Gastrocnemius medialis (tissue), 4 donors: ENCODE results near the gene GBA2. TPM values are rescaled to one million over a fixed set of nuclear protein-coding genes. Genes with fewer than 3 reads are reported as not detected.

ENCODE experiments used
- ATAC-seq, 2 donors: fragments of 150-250 bp; one replicate each; pipeline ENCODE4 v1.9.1; 2016
- DNase-seq, 2 donors: peaks; one replicate each; pipeline ENCODE4 v3.0.0-alpha.2; 2019
- H3K27ac ChIP-seq, 4 donors: fragments of 200-600 bp; sonication (generic); 1 replicate in 1 of 4; 2 replicates in 3 of 4; pipeline ENCODE4 v1.5.1; 2016 to 2018; ENCODE audit warnings: mild to moderate bottlenecking in 2 of 4, moderate library complexity in 1 of 4
- H3K27me3 ChIP-seq, 3 donors: fragments of 200-600 bp; sonication (generic) in 2 of 3; 1 replicate in 1 of 3; 2 replicates in 2 of 3; pipeline versions ENCODE4 v1.5.1 to v1.6.0; 2016 to 2019; ENCODE audit warnings: mild to moderate bottlenecking in 1 of 3, moderate library complexity in 1 of 3
- H3K36me3 ChIP-seq, 2 donors: fragments of 200-600 bp; sonication (generic) in 1 of 2; one replicate each; pipeline ENCODE4 v1.5.1; 2017 to 2018
- H3K4me1 ChIP-seq, 2 donors: fragments of 200-600 bp; sonication (generic) in 1 of 2; one replicate each; pipeline ENCODE4 v1.5.1; 2016 to 2017; ENCODE audit warnings: mild to moderate bottlenecking in 2 of 2
- H3K4me3 ChIP-seq, 4 donors: fragments of 200-600 bp; sonication (generic) in 3 of 4; 1 replicate in 1 of 4; 2 replicates in 3 of 4; pipeline ENCODE4 v1.5.1; 2016 to 2019; ENCODE audit warnings: mild to moderate bottlenecking in 2 of 4
- H3K9me3 ChIP-seq, 3 donors: fragments of 200-600 bp; sonication (generic) in 2 of 3; 1 replicate in 1 of 3; 2 replicates in 2 of 3; pipeline ENCODE4 v1.5.1; 2016 to 2019
- POLR2A ChIP-seq, 2 donors: fragments of 450-650 bp; IDR thresholded peaks; one replicate each; pipeline ENCODE4 v1.6.1; 2017; ENCODE audit warnings: antibody characterized with exemption in 2 of 2, mild to moderate bottlenecking in 2 of 2, moderate library complexity in 2 of 2
- in situ Hi-C, 4 donors: fragments of 200-750 bp; cut with MboI; loops; one replicate each; pipeline versions ENCODE4 v1.15.0 to v1.8.0; 2017; ENCODE audit warnings: low sequenced_read_pairs in 4 of 4
- intact Hi-C: fragments of 100-400 bp; cut with DNase I; formaldehyde crosslinking; loops from one replicate; pipeline ENCODE4 v1.15.1; 2023; ENCODE audit warnings: low total_unique reads
- total RNA-seq, 4 donors: library from RNA; depleted of rRNA; stranded (reverse); fragments of >200 nt; gene quantifications; one replicate each; pipeline versions ENCODE4 v1.1.0 to v1.2.3, GENCODE V29; 2016
- TF ChIP-seq, protein P1 (sequence below), 5 experiments: fragments of 450-650 bp in 3 of 5; fragments of 200-600 bp in 2 of 5; sonication (generic) in 2 of 5; IDR thresholded peaks in 4 of 5; conservative IDR thresholded peaks in 1 of 5; 1 replicate in 4 of 5; 2 replicates in 1 of 5; pipeline ENCODE4 v1.5.1; 2016 to 2019; ENCODE audit warnings: antibody characterized with exemption in 5 of 5, mild to moderate bottlenecking in 3 of 5, moderate library complexity in 3 of 5

Gene GBA2
- total RNA-seq, 4 donors from 2014 or later: 47.3 to 63.2 (median 51.4) TPM

DNA sequence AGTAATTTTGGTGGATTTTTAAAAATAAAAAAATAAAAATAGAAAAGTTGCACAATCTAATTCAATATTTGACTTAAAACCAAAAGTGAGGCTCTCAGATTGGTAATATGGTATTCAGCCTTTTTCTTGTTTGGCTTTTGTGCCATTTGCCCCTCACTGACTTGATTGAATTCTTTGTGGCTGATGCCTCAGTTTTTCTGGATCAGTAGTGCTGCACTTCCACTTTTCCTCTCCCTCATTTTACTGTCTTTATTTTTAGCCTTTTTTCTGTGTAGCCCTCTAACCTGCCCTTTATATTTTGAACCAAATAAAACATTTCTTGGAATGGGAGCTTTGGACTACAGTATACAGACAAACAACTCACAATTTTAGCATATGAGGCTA lies 8.9 kb upstream of the GBA2 start:
- Histone ChIP-seq H3K9me3 (no peaks in the 10 kb centered on the region), H3K27ac (peak overlapping the region; percentile 81 to 95 (median 83)), H3K36me3 (peaks cover 0 to 22% of the 10 kb centered on the region in 2 donors), H3K4me3 (peak overlapping the region in 3 of 4 donors; percentile 62 to 76 (median 73)), H3K27me3 (no peaks in the 10 kb centered on the region), H3K4me1 (peaks cover 19 to 21% of the 10 kb centered on the region in 2 donors)
- in situ Hi-C loops: no loop called here
- intact Hi-C loops: no loop called here
- DNase-seq (no peak), ATAC-seq (no peak)
- TF ChIP-seq, protein P1, sequence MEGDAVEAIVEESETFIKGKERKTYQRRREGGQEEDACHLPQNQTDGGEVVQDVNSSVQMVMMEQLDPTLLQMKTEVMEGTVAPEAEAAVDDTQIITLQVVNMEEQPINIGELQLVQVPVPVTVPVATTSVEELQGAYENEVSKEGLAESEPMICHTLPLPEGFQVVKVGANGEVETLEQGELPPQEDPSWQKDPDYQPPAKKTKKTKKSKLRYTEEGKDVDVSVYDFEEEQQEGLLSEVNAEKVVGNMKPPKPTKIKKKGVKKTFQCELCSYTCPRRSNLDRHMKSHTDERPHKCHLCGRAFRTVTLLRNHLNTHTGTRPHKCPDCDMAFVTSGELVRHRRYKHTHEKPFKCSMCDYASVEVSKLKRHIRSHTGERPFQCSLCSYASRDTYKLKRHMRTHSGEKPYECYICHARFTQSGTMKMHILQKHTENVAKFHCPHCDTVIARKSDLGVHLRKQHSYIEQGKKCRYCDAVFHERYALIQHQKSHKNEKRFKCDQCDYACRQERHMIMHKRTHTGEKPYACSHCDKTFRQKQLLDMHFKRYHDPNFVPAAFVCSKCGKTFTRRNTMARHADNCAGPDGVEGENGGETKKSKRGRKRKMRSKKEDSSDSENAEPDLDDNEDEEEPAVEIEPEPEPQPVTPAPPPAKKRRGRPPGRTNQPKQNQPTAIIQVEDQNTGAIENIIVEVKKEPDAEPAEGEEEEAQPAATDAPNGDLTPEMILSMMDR (IDR thresholded peaks at IDR 0.05 in 4 of 5, conservative IDR thresholded peaks at IDR 0.05 in 1 of 5): no peak
- TF ChIP-seq POLR2A (IDR thresholded peaks at IDR 0.05): no peak

DNA sequence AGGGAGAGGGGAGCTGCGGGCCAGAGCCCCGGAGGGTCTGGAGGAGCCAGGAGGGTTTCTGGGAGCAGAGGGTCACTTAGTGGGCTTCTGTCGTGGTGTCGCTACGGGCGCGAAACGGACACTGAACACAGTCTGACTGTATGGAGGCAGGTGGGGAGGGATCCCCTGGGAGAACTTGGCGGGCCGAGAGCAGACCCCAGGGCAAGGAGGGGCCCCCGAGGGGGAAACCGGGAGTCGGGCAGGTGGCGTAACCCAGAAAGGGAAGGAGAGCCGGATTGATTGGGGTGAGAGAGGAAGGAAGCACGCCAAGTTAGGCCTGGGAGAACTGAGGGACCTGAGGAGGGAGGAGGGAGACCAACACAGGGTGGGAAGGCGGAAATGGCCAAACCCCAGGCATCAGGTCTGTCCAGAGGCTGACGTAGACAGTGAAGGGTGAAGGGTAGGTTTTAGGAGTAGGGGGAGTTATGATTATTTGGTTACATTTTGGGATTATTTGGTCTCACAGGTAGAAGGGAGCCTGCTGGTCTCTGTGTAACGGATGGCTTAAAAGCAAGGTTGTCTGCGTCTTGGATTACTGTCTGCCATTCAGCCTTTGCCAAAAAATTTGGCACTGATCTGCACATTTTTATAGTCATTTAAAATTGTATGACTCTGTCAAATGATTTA lies 8.3 kb upstream of the GBA2 start:
- H3K4me3 ChIP-seq: peak overlapping the region; percentile 62 to 76 (median 68)
- no peak for DNase-seq
- intact Hi-C loops (no loop called here), in situ Hi-C loops (no loop called here)
- ATAC-seq: peak; percentile 37 to 48
- TF ChIP-seq, protein P1 (IDR thresholded peaks at IDR 0.05 in 4 of 5, conservative IDR thresholded peaks at IDR 0.05 in 1 of 5): no peak
- TF ChIP-seq POLR2A (IDR thresholded peaks at IDR 0.05): peak; percentile 23 to 49
- peak overlapping the region; percentile 81 to 95 (median 83) for H3K27ac ChIP-seq
- peaks cover 19 to 21% of the 10 kb centered on the region in 2 donors for H3K4me1 ChIP-seq
- peaks cover 2 to 27% of the 10 kb centered on the region in 2 donors for H3K36me3 ChIP-seq
- no peaks in the 10 kb centered on the region for H3K9me3 ChIP-seq
- no peaks in the 10 kb centered on the region for H3K27me3 ChIP-seq

DNA sequence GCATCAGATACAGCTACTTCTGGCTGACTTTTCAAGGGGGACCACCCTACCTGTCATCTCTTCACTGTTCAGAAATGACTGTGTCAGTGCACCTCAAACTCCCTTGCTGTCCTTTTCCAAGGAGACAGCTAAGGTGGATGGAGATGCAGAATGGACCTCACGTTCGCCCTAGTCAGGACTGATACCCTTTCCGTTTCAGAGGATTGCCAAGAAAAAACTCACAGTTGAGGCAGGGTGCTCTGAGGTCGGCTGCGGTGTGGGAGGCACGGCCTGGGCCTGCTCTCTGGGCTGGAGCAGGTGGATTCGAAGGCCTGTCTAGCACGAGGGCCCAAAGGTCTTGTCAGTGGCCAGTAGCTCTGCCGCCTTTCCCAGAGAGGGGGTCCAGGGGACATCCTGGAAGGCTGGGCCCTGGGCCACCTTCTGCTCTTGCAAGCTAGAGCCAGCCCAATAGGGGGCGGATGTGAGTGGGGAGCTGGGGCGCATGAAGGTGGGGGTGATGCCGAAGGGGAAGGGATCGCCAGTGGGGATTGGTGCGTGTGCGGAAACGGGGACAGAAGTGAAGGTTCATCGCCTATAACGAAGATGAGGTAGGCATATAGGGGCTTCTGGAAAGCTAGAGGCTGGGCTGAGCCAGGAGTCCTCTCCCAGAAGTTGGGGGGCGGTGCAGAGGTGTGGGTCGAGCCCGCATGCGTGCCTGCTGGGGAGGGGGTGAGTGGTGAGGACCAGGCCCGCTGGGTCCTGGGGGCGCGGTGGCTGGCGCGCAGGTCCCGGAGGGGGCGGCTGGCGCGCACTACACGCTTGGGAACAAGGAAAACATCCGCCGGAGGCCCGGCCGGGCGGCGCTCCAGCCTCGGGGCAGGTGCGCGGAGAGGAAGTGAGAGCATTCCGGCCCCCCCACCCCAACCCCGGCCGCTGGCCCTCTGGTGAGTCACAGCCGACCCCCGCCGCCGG lies 7.5 kb upstream of the GBA2 start:
- in situ Hi-C loops (no loop called here), intact Hi-C loops (no loop called here)
- Histone ChIP-seq H3K27me3 (no peaks in the 10 kb centered on the region), H3K36me3 (peaks cover 2 to 35% of the 10 kb centered on the region in 2 donors), H3K27ac (peak overlapping the region; percentile 81 to 95 (median 83)), H3K4me1 (peaks cover 19 to 21% of the 10 kb centered on the region in 2 donors), H3K4me3 (peak overlapping the region; percentile 62 to 76 (median 68)), H3K9me3 (no peaks in the 10 kb centered on the region)
- DNase-seq (peak in 1 of 2 donors; percentile 49), ATAC-seq (peak; percentile 68 to 70)
- TF ChIP-seq POLR2A (IDR thresholded peaks at IDR 0.05): no peak
- TF ChIP-seq, protein P1 (IDR thresholded peaks at IDR 0.05 in 4 of 5, conservative IDR thresholded peaks at IDR 0.05 in 1 of 5): peak in 3 of 5 experiments; percentile 42 to 66 (median 47)

DNA sequence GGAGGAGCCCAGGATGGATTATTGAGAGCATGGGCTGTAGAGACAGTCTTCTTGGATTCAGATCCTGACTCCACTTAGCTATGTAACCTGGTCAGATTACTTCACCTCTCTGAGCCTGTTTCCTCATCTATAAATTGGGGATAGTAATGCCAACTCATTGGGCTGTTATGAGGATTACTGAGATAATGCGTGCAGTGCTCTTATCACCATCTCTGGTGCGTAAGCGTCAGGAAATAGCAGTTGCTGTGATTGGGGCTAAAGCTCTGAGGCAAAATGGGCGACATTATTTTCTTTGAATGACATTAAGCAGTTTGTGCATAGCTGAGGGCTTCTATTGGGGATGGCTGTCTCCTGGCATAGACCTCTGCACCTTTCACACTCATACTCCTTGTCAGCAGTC lies 6.0 kb upstream of the GBA2 start:
- Histone ChIP-seq H3K27me3 (no peaks in the 10 kb centered on the region), H3K4me1 (peaks cover 25 to 28% of the 10 kb centered on the region in 2 donors), H3K36me3 (peaks cover 2 to 46% of the 10 kb centered on the region in 2 donors), H3K4me3 (no peak overlapping the region), H3K27ac (no peak overlapping the region), H3K9me3 (no peaks in the 10 kb centered on the region)
- intact Hi-C loops: no loop called here
- TF ChIP-seq, protein P1 (IDR thresholded peaks at IDR 0.05 in 4 of 5, conservative IDR thresholded peaks at IDR 0.05 in 1 of 5): no peak
- ATAC-seq (no peak), DNase-seq (no peak)
- in situ Hi-C loops: no loop called here
